GM12874 (cell line): ENCODE measurements around the gene CELA2B.

Experiments
- TF ChIP-seq, protein P1 (sequence below): IDR thresholded peaks from 2 replicates; pipeline ENCODE4 v1.5.1; 2011; ENCODE audit warnings: low read depth, mild to moderate bottlenecking, control low read depth, low read length, moderate library complexity; ENCODE audit not compliant: insufficient read depth

The CELA2B gene

DNA sequence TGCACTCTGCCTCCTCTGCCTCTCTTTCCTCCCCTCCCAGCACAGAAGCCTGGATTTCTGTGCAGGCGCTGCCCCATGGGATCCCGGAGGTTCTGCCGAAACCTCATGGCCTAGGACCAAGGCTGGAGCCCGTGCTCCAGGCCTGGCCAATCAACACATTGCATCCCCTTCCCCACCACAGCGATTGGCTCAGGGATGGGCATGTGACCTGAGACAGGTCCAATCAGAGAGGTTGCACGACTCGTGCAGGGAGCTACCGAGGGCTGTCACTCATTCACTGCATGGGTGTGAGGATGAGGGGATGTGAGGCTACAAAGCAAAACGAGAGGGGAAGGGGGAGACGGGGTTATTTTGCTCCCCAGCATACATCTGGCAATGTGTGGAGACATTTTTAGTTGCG is 3.3 kb upstream of the CELA2B start:
- TF ChIP-seq, protein P1, sequence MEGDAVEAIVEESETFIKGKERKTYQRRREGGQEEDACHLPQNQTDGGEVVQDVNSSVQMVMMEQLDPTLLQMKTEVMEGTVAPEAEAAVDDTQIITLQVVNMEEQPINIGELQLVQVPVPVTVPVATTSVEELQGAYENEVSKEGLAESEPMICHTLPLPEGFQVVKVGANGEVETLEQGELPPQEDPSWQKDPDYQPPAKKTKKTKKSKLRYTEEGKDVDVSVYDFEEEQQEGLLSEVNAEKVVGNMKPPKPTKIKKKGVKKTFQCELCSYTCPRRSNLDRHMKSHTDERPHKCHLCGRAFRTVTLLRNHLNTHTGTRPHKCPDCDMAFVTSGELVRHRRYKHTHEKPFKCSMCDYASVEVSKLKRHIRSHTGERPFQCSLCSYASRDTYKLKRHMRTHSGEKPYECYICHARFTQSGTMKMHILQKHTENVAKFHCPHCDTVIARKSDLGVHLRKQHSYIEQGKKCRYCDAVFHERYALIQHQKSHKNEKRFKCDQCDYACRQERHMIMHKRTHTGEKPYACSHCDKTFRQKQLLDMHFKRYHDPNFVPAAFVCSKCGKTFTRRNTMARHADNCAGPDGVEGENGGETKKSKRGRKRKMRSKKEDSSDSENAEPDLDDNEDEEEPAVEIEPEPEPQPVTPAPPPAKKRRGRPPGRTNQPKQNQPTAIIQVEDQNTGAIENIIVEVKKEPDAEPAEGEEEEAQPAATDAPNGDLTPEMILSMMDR, result no peak

DNA sequence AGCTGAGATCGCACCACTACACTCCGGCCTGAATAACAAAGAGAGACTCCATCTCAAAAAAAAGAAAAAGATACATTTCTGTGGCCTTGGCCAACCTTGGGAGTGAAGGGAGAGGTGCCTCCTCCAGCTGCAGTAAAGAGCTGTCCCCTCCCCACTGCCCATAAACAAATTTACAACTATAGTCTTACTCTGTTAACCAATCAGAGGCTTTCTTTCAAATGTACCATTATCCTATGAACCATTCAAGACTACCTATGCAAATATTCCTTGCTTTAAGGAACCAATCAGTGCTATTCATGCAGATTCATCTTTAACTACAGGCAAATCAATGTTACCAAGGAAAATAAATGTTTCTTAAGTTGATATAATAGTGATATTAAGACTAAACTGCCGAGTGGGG is 1.0 kb downstream of the CELA2B start:
- TF ChIP-seq, protein P1, result no peak

DNA sequence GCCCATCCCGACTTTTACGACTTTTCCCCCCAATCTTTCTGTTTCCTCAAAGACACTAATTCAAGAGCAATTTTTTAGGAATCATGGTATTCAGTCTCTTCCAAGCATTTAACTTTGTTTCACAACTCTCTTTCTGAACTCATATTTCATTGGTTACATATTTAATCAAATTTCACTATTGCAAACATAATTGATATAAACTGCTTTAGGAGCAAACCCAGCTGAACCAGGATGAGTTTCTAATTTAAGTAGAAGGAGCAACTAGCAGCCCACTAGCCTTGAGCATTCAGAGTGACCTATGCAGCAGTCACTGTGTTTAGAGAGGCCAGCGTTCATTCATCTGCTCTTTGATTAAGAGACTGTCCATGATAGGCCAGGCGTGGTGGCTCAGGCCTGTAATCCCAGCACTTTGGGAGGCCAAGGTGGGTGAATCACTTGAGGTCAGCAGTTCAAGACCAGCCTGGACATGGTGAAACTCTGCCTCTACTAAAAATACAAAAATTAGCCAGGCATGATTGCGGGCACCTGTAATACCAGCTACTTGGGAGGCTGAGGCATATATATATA is 1.8 kb downstream of the CELA2B start:
- TF ChIP-seq, protein P1, result no peak

DNA sequence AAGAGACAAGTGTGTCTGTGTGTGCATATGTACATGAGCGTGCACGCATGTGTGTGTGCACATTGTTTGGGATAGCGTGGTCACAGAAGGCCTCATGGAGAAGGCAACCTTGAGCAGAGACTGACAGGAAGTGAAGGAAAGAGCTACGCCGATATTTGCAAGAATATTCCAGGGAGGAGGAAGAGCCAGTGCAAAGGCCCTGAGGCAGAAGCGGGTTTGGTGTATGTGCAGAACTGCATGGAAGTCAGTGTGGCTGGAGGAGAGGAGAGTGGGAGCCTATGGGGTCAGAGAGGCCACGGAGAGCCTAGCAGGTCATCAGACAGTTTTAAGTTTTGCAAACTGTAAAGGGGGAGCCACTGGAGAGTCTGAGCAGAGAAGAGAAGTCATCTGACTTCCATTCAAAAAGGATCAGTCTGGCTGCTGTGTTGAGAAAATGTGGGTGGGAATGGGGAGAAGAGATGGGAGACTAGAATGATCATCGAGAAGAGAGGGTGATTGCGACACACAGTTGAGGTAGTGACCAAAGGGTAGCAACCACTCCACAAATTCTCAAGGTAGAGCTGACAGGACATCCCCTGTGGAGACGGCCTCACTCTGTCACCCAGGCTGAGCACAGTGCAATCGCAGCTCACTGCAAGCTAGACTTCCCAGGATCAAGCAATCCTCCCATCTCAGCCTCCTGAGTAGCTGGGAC is 3.9 kb downstream of the CELA2B start:
- TF ChIP-seq, protein P1, result no peak

DNA sequence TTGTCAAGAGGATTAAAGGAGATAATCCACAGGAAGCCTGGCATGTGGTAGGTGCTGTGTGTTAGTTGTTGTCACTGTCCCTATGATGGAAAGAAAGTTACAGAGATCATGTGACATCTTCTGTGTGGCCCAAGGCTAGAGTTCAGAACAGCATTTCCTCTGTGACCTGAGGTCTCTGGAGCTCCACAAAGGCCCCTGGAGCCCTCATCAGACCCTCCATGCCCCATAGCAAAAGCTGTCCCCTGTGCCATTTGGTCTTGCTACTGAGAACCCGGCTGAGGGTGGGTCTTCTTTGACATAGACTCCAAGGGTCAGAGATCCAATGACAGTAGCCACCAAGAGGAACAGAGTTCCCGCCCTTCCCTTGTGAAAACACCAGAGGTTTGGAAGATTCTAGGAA is 8.1 kb downstream of the CELA2B start:
- TF ChIP-seq, protein P1, result no peak

DNA sequence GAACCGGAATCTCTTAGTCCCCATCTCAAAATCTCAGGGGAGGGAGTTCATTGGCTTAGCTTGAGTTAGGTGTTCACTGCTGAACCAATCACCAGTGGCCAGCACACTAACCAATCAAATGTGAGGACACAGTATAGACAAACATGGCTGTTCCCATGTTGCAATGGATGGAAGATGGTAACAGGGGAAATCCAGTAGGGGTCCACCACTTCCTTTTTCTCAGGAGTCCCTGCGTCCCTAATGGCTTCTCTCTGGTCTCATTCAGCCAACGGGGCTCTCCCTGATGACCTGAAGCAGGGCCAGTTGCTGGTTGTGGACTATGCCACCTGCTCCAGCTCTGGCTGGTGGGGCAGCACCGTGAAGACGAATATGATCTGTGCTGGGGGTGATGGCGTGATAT is 9.7 kb downstream of the CELA2B start:
- TF ChIP-seq, protein P1, result no peak

DNA sequence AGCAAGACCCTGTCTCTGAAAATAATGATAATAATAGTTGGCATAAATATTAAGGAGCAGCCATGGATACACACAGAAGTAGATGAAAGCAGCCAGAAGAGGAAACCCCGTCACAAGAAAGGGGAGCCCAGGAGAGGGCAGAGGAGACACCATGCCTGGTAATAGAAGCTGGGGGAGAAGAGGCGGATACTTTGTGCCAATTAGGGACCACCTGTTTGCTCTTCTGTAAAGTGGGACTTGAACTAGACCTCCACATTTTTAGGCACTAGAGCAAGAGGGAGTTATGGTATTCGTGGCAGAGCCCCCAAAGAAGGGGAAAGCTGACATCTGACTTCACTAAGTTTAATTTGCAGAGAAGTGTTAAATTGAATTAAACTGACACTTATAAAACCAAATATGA is 12.5 kb downstream of the CELA2B start:
- TF ChIP-seq, protein P1, result no peak
